Body of pancreas (tissue), 2 donors: ENCODE measurements around the gene CHCHD3. TPM values are rescaled to one million over a fixed set of nuclear protein-coding genes. Genes with fewer than 3 reads are reported as not detected.

Experiments used
- small RNA-seq: library from RNA; depleted of rRNA; stranded (forward); fragments of <200 nt; gene quantifications from one replicate; pipeline ENCODE3, GENCODE V24; 2016
- total RNA-seq, 2 donors: library from RNA; depleted of rRNA; stranded (reverse); fragments of >200 nt; gene quantifications; one replicate each; pipeline ENCODE4 v1.1.0, GENCODE V29; 2016

Gene CHCHD3
- total RNA-seq, 2 donors from 2014 or later: 24.4 to 32.6 TPM

Small RNAs within 50 kb of the gene (small RNA-seq; reads per million reads assigned to genes)
- gene RF00218 (not detected), gene RNU6-92P (not detected)

Other genes with a start within 250 kb of the CHCHD3 start
- 100 to 1,000 TPM in 1 of 2 donors, 10 to 100 TPM in 1; 62.0 to 146 TPM for gene EXOC4, start 171.0 kb upstream of the CHCHD3 start, total RNA-seq